ENCODE results near the gene FNDC5.

- no peak for TF ChIP-seq EZH2phosphoT487 (IDR thresholded peaks at IDR 0.05; ENCODE audit: insufficient read depth, low read depth)
- no peak for TF ChIP-seq EZH2 (IDR thresholded peaks at IDR 0.05; ENCODE audit: insufficient read depth, poor library complexity, severe bottlenecking)
Observed at GRCh38 chr1:32904797-32905196, 34.1 kb upstream of the FNDC5 start.
